Fibroblast of lung (primary cell): ENCODE data around the gene CST7.

Source experiments
- CTCF ChIP-seq, 2 donors: IDR thresholded peaks in 1 of 2; conservative IDR thresholded peaks in 1 of 2; 1 replicate in 1 of 2; 2 replicates in 1 of 2; pipeline ENCODE4 v1.5.1; 2011 to 2012; ENCODE audit warnings: low read length in 2 of 2, control low read depth in 1 of 2, inconsistent platforms in 1 of 2, low read depth in 1 of 2, mild to moderate bottlenecking in 1 of 2
- EZH2 ChIP-seq: IDR thresholded peaks from 2 replicates; pipeline ENCODE4 v1.5.1; 2012; ENCODE audit warnings: low read length, control low read depth, mild to moderate bottlenecking; ENCODE audit errors: missing control alignments

GRCh38 chr20:24954151-24954550, 5.1 kb downstream of the CST7 start:
- TF ChIP-seq CTCF (conservative IDR thresholded peaks at IDR 0.05 in 1 of 2, IDR thresholded peaks at IDR 0.05 in 1 of 2; ENCODE audit: low read depth in 1 of 2, low read length in 2 of 2): no peak
- no peak for TF ChIP-seq EZH2
